GM18517 (cell line): ENCODE data around the gene PTGIS.

Experiments
- ATAC-seq: cut with Tn5 transposase; IDR thresholded peaks from one replicate; pipeline ENCODE4 v1.9.1; 2021; ENCODE audit warnings: mild to moderate bottlenecking, moderate library complexity; ENCODE audit not compliant: unreplicated experiment

The PTGIS gene

DNA sequence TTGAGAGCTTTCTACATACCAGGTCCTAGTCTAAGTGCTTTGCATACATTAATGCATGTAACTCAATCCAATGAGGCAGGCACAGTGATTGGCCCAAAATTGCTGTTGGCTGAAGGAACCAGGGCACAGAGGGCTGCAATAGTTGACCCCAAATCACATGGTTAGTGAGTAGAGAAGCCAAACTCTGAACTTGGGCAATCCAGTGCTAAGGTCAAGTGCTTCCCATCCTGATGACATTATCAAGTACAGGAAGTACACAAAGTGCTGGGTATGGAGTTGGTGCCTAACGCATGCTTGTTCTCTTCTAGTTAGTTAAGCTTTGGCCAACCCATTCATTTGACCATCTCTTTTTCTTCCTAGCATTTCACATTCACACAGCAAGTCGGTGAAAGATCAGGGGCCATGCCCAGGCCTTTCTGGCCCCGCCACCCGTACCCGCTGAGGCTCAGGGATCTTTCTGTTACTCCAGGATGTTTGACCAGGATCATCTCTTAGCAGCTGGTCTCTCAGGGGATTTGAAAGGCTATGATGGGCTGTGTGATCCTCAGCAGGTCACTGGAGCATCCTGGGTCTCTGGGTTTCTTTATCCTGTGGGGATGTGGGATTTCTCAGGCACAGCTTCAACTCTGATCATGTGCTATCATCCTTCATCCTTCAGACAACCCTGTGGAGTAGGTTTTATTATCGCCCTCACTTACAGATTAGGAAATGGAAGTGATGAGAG lies 92.5 kb downstream of the PTGIS start:
- ATAC-seq: no peak

DNA sequence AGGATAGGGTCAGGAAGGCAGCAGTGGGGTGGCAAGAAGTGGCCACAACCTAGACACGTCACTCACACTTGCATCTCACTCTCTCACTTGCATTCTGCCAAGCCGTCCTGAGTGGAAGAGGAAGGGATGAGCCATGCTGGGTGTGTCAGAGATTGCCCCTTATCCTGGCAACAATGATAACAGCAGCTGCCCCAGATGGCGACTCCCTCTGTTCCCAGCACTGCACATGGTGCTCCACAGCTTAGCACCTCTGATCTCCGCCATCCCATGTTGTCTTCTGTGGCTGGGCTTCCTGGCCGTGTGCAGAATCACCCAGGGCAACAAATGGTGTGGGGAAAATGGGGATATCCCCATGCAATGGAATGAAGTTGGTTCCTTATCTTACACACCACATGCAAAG lies 96.5 kb downstream of the PTGIS start:
- ATAC-seq: no peak

DNA sequence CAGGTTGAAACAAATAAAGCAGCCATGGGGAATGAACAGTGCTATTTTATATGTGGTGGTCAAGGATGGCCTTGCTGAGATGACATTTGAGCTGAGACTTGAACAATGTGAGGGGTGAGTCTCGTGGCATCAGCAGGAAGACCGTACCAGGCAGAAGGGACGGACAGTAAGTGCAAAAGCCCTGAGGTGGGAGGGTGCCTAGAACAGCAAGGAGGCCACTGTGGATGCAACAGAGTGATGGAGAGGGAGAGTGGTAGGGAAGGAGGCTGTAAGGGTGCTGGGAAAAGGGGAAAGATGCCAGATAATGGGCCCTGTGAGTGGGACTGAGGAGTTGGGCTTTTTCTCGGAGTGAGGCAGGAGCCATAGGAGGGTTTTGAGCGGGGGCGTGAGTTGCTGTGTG lies 97.0 kb downstream of the PTGIS start:
- ATAC-seq: no peak

DNA sequence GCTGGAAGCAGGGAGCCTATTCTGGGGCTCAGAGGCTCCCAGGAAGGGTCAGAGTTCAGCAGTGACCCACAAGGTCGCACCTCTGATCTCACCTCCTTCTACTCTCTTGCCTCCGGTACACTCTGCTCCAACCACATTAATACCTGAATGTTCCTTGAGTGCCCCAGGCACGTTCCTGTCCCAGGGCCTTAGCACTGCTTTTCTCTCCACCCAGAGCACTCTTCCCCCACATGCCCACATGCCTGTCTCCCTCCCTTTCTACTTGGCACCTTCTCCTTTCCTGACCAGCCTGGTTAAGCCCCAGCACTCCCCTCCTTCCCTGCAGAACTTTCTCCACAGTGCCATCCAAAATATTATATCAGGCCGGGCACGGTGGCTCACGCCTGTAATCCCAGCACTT lies 98.9 kb downstream of the PTGIS start:
- no peak for ATAC-seq

DNA sequence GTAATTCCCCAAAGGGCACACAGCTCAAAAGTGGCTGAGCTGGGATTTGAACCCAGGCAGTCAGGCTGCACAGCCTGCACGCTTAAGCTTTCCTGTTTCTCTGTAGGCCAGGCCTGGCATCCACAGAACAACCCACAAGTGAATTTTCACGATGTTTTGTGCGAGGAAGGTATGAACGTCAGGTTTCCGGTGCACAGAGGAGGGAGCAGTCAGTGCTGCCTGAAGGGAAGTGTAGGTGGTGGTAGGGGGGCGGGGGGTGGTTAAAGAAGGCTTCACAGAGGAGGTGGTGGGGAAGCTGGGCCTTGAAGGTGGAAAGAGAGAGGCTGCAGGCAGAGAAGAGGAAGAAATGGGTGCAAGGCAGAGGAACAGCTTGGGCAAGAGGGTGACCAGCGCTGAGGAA lies 99.5 kb downstream of the PTGIS start:
- no peak for ATAC-seq

DNA sequence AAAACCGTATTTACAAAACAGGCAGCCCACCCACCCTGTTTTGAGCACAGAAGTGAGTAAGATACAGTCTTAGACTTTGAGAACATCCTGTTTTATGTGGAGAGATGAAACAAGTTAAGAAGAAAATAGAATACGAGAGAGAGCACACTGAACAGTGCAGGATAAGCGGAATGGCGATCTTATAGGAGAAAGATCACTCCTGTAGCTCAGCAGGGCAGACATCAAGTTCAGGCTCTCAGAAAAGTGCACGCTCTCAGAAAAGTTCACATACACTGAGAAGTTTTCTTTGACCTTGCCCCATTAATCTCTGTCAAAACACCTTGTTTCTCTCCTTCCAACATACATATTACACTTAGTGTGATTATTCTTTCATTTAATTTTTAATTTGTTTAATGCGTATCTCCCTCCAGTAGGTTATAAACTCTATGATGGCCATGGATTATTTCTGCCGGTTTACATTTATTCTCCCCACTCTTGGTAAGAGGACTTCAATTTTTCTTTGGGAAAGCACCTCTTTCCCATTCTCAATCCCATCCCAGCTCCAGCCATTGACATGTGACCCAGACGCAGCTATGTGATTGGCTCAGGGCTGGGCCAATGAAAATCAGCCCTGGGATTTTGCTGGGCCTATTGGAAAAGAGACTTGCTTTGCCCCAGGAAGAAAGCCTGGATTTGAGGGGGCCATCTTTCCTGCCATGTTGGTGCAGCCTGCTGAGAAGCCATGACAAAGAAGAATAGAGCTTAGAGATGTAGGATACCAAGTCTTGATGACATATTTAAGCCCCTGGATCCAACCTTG lies 101.6 kb downstream of the PTGIS start:
- no peak for ATAC-seq

DNA sequence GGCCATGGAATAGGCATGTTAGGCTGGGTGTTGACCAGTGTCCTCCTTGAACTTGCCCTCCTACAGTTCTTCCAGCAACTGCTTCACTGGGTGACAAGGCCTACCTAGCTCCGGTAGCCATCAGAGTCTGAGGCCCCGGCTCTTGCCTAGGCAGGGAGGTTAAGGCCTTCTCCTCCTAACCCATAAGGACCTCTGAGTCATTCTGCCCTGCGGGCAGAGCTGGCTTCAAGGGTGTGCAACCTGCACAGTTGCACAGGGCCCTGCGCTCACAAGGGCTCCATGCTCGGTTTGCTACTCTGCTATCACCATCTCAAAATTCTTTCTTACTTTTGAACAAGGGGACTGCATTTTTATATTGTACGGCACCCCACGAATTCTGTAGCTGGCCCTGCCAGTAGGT lies 103.4 kb downstream of the PTGIS start:
- ATAC-seq: no peak

DNA sequence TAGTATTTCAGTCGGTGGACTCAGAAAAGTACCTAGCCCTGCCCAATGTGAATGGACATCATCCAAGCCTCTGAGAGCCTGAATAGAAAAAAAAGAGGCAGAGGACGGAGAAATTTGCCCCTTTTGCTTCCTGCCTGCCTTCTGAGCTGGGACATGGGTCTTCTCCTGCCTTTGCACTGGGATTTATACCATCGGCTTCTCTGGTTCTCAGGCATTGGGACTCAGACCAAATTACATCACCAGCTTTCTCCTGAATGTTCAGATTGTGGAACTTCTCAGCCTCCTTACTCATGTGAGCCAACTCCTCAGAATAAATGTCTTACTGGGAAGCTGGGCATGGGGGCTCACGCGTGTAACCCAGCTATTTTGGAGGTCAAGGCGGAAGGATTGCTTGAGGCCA lies 105.3 kb downstream of the PTGIS start:
- no peak for ATAC-seq

DNA sequence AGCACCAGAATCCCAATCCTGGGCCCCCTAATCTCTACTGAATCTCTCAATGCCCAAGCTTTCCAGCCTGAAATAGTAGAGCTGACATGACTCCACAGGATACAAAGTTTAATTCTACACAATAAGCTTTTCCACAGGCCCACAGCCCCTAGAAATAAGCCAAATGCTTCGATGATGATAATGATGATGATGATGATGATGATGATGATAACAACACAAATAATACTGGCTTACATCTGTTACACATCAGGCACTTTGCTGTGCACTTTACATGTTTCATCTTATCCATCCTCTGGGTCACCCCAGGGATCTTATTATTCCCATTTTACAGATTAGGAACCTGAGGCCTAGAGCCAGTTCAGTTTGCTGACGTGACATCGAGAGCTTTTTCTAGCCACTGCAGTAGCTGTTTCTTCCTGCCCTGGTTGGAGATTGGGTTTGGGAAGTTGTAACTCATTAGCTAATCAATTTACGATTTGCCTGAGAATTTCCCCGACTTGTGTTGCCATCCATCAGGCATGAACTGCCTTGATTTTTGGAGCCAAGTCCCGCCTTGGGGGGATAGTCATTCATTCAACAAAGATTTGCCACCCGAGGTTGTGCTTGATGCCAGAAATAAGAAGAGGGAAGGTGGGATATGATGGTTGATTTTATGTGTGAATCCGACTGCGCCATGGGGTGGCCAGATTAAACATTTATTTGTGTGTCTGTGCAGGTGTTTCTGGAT lies 105.9 kb downstream of the PTGIS start:
- ATAC-seq: no peak

DNA sequence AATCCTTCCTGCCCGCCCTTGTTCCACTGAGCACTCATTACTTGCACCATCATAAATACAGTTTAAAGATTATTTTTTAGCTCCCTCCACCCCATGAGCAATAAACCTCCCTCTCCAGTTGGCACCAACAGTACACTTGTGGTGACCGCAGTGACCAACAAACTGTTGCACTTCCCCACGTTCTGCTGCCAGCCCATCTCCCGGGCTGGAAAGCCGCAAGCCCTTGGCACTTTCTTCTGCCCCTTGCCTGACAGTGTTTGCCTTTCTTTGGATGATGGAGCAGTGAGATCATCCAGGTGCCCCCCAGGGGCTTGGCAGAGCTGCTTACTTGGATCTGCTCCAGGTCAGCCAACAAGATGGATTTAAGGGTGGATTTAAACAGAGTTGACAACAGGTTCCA lies 107.0 kb downstream of the PTGIS start:
- ATAC-seq: no peak

DNA sequence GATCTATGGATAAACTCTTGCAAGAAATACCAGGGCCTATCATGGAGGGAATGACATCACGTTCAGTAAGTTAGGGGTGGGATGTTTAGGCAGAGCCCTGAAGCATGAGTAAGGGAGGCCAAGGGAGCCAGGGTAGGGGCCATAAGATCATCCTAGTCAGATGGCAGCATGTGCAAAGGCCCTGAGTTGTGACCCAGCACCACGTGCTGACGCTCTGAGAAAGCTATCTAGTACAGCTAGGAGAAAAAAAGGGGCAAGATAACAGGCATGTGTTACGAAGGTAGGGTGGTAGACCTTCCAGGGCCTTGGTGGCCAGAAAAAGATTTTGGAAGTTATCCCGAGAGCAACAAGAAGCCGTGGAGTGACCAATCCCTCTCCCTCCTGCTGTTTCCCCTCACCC lies 107.8 kb downstream of the PTGIS start:
- no peak for ATAC-seq

DNA sequence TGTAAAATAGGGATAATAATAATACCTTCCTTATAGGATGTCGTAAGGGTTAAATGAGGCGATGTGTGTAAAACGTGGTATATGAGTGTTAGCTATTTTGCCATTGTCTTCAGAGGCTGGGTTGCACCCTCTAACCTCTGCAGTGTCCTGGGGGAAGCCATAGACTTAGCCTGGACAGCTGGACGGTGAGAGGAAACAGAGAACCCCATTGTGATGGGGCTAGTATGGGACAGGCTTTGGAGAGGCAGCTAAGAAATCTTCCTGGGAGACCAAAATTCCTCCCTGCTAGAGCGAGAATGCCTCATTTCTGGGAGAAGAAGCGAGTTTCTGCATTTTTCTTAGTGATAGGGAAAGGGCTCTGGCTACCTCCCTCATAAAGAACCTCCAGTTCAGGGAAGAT lies 108.3 kb downstream of the PTGIS start:
- ATAC-seq: no peak

DNA sequence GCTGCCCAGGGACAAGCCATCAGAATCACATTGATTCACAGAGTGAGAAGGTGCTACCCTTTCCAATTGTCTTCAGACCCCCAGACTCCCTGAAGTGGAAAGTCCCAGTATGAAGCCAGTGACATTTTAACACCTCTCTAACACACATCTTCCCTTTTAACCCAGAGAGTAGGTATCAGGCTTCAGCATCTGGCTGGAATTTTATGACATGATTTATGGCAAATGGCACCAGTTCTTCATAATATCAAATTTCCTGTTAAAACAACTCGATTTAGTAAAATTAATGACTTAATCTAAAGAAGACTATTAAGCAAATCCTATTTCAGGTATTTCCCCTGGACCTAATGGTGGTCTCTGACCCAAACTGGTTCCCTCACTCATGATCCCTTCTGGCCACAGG lies 110.5 kb downstream of the PTGIS start:
- ATAC-seq: no peak

DNA sequence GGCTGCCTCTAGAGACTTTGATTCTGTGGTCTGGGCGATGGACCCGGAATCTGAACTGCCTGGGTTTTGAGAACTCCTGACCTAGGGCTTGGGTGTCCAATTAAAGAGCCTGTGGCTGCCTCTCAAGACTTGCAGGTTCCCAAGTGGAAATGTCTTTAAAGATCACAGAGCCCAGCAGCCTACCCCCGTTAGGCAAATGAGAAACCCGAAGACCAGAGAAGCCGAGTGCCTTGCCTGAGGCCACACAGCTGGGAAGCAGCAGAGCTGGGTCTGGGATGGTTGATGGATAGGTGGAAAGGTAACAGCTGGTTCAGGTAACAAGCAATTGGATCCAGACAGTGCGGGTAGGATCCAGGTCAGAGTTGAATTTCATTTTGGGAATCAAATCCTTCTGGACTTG lies 111.3 kb downstream of the PTGIS start:
- ATAC-seq: no peak

DNA sequence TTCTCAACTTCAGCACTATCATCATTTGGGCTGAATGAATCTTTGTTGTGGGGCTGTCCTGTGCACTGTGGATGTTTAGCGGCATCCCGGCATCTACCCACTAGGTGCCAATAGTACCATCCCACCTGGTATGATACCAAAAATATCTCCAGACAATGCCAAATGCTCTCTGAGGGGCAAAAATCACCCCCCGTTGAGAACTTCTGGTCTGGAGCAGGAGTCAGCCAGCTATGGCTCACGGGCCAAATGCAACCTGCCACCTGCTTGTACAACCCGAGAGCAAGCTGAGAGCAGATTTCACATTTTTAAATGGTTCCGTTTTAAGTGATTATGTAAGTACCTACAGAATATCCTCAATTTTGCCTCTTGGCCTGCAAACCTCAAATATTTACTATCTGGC lies 112.2 kb downstream of the PTGIS start:
- ATAC-seq: no peak
